ENCODE data around the gene PTPRU.

PTPRU gene

DNA sequence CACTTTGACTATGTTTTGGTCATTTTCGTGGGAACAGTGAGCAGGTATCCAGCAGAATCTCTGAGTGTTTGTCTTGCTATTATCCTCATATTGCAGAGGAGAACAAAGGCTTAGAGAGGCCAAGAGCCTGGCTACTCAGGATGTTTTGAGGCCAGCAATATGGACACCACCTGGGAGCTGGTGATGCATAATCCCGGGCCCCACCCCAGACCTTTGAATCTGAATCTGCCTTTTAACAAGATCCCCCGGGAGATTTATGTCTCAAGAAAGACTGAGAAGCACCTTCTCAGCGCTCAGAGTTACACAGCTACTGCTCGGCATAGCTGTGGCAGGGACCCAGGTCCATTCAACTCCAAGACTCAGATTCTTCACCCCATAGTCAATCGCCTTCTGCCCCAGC lies 72.8 kb downstream of the PTPRU start:
- TF ChIP-seq SIN3A (IDR thresholded peaks at IDR 0.05; ENCODE audit: borderline replicate concordance, insufficient read depth, low read length) (no peak), TAF1 (IDR thresholded peaks at IDR 0.05; ENCODE audit: borderline replicate concordance, insufficient read depth, low read length) (no peak), POLR2AphosphoS5 (IDR thresholded peaks at IDR 0.05; ENCODE audit: low read depth, low read length) (no peak), FOXP2 (optimal IDR thresholded peaks at IDR 0.05; ENCODE audit: borderline replicate concordance, extremely low read depth, extremely low read length, insufficient read depth) (no peak)
- TF ChIP-seq, protein P1, sequence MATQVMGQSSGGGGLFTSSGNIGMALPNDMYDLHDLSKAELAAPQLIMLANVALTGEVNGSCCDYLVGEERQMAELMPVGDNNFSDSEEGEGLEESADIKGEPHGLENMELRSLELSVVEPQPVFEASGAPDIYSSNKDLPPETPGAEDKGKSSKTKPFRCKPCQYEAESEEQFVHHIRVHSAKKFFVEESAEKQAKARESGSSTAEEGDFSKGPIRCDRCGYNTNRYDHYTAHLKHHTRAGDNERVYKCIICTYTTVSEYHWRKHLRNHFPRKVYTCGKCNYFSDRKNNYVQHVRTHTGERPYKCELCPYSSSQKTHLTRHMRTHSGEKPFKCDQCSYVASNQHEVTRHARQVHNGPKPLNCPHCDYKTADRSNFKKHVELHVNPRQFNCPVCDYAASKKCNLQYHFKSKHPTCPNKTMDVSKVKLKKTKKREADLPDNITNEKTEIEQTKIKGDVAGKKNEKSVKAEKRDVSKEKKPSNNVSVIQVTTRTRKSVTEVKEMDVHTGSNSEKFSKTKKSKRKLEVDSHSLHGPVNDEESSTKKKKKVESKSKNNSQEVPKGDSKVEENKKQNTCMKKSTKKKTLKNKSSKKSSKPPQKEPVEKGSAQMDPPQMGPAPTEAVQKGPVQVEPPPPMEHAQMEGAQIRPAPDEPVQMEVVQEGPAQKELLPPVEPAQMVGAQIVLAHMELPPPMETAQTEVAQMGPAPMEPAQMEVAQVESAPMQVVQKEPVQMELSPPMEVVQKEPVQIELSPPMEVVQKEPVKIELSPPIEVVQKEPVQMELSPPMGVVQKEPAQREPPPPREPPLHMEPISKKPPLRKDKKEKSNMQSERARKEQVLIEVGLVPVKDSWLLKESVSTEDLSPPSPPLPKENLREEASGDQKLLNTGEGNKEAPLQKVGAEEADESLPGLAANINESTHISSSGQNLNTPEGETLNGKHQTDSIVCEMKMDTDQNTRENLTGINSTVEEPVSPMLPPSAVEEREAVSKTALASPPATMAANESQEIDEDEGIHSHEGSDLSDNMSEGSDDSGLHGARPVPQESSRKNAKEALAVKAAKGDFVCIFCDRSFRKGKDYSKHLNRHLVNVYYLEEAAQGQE (IDR thresholded peaks at IDR 0.05; ENCODE audit: insufficient read depth in 1 of 2, low read depth in 2 of 2, low read length in 2 of 2), result no peak

DNA sequence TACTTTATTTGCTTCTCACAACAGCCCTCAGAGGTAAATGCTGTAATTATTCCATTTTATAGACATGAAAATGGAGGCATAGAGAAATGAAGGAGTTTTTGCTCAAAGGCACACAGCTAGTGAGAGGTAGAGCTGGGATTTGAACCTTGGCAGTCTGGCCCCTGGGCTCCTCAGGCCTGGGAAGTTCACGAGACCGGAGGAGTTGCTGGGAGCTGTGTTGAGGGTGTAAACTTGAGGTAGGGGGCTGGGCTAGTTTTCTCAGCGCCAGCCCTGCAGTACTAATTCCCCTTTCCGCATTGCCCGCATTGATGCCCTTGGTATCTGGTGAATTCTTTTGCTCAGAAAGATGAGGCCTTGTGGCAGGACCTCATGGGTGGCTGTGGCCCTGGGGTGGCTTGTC lies 73.3 kb downstream of the PTPRU start:
- TF ChIP-seq SIN3A (IDR thresholded peaks at IDR 0.05; ENCODE audit: borderline replicate concordance, insufficient read depth, low read length), result no peak

DNA sequence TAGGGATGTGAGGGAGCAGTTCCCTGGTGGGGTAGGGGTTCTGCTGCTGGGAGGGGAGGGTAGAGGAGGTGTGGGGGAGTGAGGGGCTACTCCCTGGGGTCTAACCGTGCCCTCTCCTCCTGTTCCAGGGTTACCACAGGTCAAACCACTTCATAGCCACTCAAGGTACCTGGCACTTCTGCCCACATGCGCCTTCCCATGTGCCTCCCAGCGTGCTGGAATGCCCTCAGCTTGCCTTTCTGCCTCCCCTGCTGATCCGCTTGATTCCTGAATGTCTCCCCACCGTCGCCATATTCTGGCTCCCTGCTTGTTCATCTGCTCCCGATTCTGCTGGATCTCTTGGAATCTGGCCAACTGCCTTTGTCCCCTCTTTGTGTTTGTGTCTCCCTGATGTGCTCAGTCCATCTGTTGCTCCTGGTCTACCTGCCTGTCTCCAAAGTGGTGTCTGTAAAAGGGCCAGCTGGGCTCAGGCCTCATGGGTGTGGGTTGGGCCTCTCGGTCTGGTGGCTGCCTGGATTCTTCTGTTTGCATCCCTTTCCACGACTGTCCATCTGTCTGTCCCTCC lies 74.4 kb downstream of the PTPRU start:
- TF ChIP-seq POLR2AphosphoS5 (IDR thresholded peaks at IDR 0.05; ENCODE audit: low read depth, low read length), result no peak
- TF ChIP-seq TAF1 (IDR thresholded peaks at IDR 0.05; ENCODE audit: borderline replicate concordance, insufficient read depth, low read length), result no peak
- no peak for TF ChIP-seq FOXP2 (optimal IDR thresholded peaks at IDR 0.05; ENCODE audit: borderline replicate concordance, extremely low read depth, extremely low read length, insufficient read depth)
- TF ChIP-seq, protein P1 (IDR thresholded peaks at IDR 0.05; ENCODE audit: insufficient read depth in 1 of 2, low read depth in 2 of 2, low read length in 2 of 2), result no peak
- no peak for TF ChIP-seq SIN3A (IDR thresholded peaks at IDR 0.05; ENCODE audit: borderline replicate concordance, insufficient read depth, low read length)

DNA sequence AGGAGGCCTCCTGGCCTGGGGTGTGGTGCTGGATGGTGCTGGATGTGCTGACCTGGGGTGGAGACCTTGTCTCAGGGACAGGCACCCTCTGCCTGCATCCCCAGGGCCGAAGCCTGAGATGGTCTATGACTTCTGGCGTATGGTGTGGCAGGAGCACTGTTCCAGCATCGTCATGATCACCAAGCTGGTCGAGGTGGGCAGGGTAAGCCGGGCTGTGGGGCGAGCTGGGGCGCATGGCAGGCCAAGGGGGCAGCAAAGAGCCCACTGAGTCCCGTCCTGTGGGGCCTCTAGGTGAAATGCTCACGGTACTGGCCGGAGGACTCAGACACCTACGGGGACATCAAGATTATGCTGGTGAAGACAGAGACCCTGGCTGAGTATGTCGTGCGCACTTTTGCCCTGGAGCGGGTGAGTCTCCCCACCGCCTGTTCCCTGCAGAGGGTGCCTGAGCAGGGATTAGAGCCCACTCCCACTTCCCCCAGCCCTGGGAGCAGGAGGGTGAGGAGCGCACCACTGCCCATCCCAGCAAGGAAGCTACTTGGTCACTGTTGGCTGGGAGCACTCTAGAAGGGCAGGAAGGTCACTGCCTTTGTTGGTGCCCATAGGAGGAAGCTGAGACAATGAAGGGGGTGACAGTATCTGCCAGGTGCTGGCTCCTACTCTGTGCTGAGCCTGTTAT lies 75.2 kb downstream of the PTPRU start:
- TF ChIP-seq FOXP2 (optimal IDR thresholded peaks at IDR 0.05; ENCODE audit: borderline replicate concordance, extremely low read depth, extremely low read length, insufficient read depth), result no peak
- no peak for TF ChIP-seq TAF1 (IDR thresholded peaks at IDR 0.05; ENCODE audit: borderline replicate concordance, insufficient read depth, low read length)
- no peak for TF ChIP-seq POLR2AphosphoS5 (IDR thresholded peaks at IDR 0.05; ENCODE audit: low read depth, low read length)
- TF ChIP-seq, protein P1 (IDR thresholded peaks at IDR 0.05; ENCODE audit: insufficient read depth in 1 of 2, low read depth in 2 of 2, low read length in 2 of 2), result no peak
- no peak for TF ChIP-seq SIN3A (IDR thresholded peaks at IDR 0.05; ENCODE audit: borderline replicate concordance, insufficient read depth, low read length)

DNA sequence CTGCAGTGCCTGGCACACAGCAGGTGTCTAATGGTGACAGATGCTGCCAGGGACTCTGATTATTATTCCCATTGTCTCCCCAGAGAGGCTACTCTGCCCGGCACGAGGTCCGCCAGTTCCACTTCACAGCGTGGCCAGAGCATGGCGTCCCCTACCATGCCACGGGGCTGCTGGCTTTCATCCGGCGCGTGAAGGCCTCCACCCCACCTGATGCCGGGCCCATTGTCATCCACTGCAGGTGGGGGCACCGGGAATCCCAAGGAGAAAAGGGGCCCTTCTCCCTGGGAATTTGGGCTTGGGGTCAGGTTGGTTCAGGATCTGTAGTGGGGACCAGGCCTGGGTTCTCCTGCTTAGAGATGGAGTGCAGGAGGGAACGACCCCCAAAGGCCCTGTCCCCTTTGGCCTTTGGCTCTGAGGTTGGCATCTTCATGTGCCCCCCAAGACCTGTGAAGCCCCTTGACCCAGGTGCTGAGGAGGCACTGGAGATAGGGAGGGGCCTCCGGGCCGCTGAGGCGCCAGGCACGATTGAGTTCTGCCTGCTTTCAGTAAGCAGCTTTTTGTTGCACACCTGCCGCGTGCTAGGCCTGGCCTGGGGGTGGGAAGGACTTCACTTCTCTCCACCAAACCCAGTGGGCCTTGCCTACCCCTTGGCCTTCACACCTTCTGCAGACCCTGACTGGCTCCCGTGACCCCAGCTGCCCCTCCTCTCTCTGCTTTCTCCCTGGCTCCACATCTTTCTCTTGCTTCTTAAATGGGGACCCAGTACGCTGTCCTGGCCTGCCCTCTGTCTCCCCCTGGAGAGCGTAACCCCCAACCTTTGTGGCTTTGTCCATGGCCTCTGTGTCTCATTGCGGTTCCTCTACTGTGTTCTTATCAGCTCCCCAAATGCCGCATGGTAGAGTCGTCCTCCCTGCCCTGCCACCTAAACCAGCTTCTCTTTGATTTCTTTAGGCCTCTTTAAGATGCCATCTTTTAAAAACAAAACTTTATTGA lies 76.4 kb downstream of the PTPRU start:
- TF ChIP-seq FOXP2 (optimal IDR thresholded peaks at IDR 0.05; ENCODE audit: borderline replicate concordance, extremely low read depth, extremely low read length, insufficient read depth) (no peak), SIN3A (IDR thresholded peaks at IDR 0.05; ENCODE audit: borderline replicate concordance, insufficient read depth, low read length) (no peak), POLR2AphosphoS5 (IDR thresholded peaks at IDR 0.05; ENCODE audit: low read depth, low read length) (no peak), TAF1 (IDR thresholded peaks at IDR 0.05; ENCODE audit: borderline replicate concordance, insufficient read depth, low read length) (no peak)
- TF ChIP-seq, protein P1 (IDR thresholded peaks at IDR 0.05; ENCODE audit: insufficient read depth in 1 of 2, low read depth in 2 of 2, low read length in 2 of 2), result no peak
